ENCODE data around the gene HSPA1L. TPM values are rescaled to one million over a fixed set of nuclear protein-coding genes. Genes with fewer than 3 reads are reported as not detected.

Gene HSPA1L
- total RNA-seq, 2 donors from 2014 or later = 2.9 to 3.1 TPM

GRCh38 chr6:31768363-31769257 is 46.5 kb downstream of the HSPA1L start:
- H3K9me3 Mint-ChIP-seq = no peaks in the 10 kb centered on the region
- DNase-seq = no peak
- H3K4me3 Mint-ChIP-seq = no peak overlapping the region
- no peaks in the 10 kb centered on the region for H3K27me3 Mint-ChIP-seq (ENCODE audit: low read depth)
- H3K27ac Mint-ChIP-seq = no peak overlapping the region
- ATAC-seq (replicated peaks in 1 of 2) = no peak
- H3K4me1 Mint-ChIP-seq (ENCODE audit: low read depth) = peaks cover 36% of the 10 kb centered on the region
- H3K36me3 Mint-ChIP-seq (ENCODE audit: insufficient read depth in 2 of 2) = peaks cover 0 to 4% of the 10 kb centered on the region in 2 donors

GRCh38 chr6:31767096-31767645 is 47.9 kb downstream of the HSPA1L start:
- Mint-ChIP-seq H3K27ac (no peak overlapping the region), H3K36me3 (ENCODE audit: insufficient read depth in 2 of 2) (peaks cover 0 to 10% of the 10 kb centered on the region in 2 donors), H3K4me3 (no peak overlapping the region), H3K9me3 (no peaks in the 10 kb centered on the region), H3K27me3 (ENCODE audit: low read depth) (no peaks in the 10 kb centered on the region), H3K4me1 (ENCODE audit: low read depth) (peaks cover 23% of the 10 kb centered on the region)
- no peak for DNase-seq
- ATAC-seq (replicated peaks in 1 of 2) = no peak

- Mint-ChIP-seq H3K4me1 (ENCODE audit: low read depth) (peaks cover 14% of the 10 kb centered on the region), H3K27ac (no peak overlapping the region), H3K9me3 (no peaks in the 10 kb centered on the region), H3K36me3 (ENCODE audit: insufficient read depth in 2 of 2) (peaks cover 0 to 15% of the 10 kb centered on the region in 2 donors), H3K4me3 (no peak overlapping the region), H3K27me3 (ENCODE audit: low read depth) (no peaks in the 10 kb centered on the region)
- ATAC-seq (replicated peaks in 1 of 2) (no peak), DNase-seq (no peak)
These were observed 48.9 kb downstream of the HSPA1L start for GRCh38 chr6:31765910-31766794.

GRCh38 chr6:31765559-31765909 is 49.5 kb downstream of the HSPA1L start:
- peaks cover 13% of the 10 kb centered on the region for H3K4me1 Mint-ChIP-seq (ENCODE audit: low read depth)
- H3K27ac Mint-ChIP-seq = no peak overlapping the region
- DNase-seq = no peak
- no peak overlapping the region for H3K4me3 Mint-ChIP-seq
- no peaks in the 10 kb centered on the region for H3K9me3 Mint-ChIP-seq
- no peak for ATAC-seq (replicated peaks in 1 of 2)
- H3K27me3 Mint-ChIP-seq (ENCODE audit: low read depth) = no peaks in the 10 kb centered on the region
- H3K36me3 Mint-ChIP-seq (ENCODE audit: insufficient read depth in 2 of 2) = peaks cover 3 to 21% of the 10 kb centered on the region in 2 donors

- Mint-ChIP-seq H3K9me3 (no peaks in the 10 kb centered on the region), H3K27ac (no peak overlapping the region), H3K36me3 (ENCODE audit: insufficient read depth in 2 of 2) (peaks cover 6 to 25% of the 10 kb centered on the region in 2 donors), H3K4me3 (no peak overlapping the region), H3K4me1 (ENCODE audit: low read depth) (peaks cover 5% of the 10 kb centered on the region), H3K27me3 (ENCODE audit: low read depth) (no peaks in the 10 kb centered on the region)
- DNase-seq = no peak
- ATAC-seq (replicated peaks in 1 of 2) = no peak
These were observed 50.9 kb downstream of the HSPA1L start for GRCh38 chr6:31764198-31764597.

- H3K4me1 Mint-ChIP-seq (ENCODE audit: low read depth) = peaks cover 5% of the 10 kb centered on the region
- H3K27me3 Mint-ChIP-seq (ENCODE audit: low read depth) = no peaks in the 10 kb centered on the region
- peaks cover 6 to 28% of the 10 kb centered on the region in 2 donors for H3K36me3 Mint-ChIP-seq (ENCODE audit: insufficient read depth in 2 of 2)
- H3K9me3 Mint-ChIP-seq = no peaks in the 10 kb centered on the region
- no peak for DNase-seq
- H3K4me3 Mint-ChIP-seq = no peak overlapping the region
- ATAC-seq (replicated peaks in 1 of 2) = no peak
- H3K27ac Mint-ChIP-seq = no peak overlapping the region
These were observed 51.5 kb downstream of the HSPA1L start for GRCh38 chr6:31763619-31763940.

- DNase-seq (no peak), ATAC-seq (replicated peaks in 1 of 2) (no peak)
- Mint-ChIP-seq H3K36me3 (ENCODE audit: insufficient read depth in 2 of 2) (peaks cover 7 to 33% of the 10 kb centered on the region in 2 donors), H3K9me3 (no peaks in the 10 kb centered on the region), H3K4me3 (no peak overlapping the region), H3K27ac (no peak overlapping the region), H3K4me1 (ENCODE audit: low read depth) (peaks cover 5% of the 10 kb centered on the region), H3K27me3 (ENCODE audit: low read depth) (no peaks in the 10 kb centered on the region)
These were observed 52.0 kb downstream of the HSPA1L start for GRCh38 chr6:31762878-31763618.

GRCh38 chr6:31762356-31762755 is 52.7 kb downstream of the HSPA1L start, which contains the start of gene SAPCD1:
Gene SAPCD1, plus strand, starts transcription at chr6:31762656. Its CDS starts 399 bp downstream, at chr6:31763055.
- no peak for DNase-seq
- Mint-ChIP-seq H3K4me1 (ENCODE audit: low read depth) (peaks cover 5% of the 10 kb centered on the region), H3K4me3 (no peak within 1 kb of the TSS), H3K27me3 (ENCODE audit: low read depth) (no peaks in the 10 kb centered on the region), H3K27ac (no peak within 1 kb of the TSS), H3K36me3 (ENCODE audit: insufficient read depth in 2 of 2) (peaks cover 8 to 34% of the 10 kb centered on the region in 2 donors), H3K9me3 (no peaks in the 10 kb centered on the region)
- ATAC-seq (replicated peaks in 1 of 2) = no peak

GRCh38 chr6:31761343-31761742 is 53.7 kb downstream of the HSPA1L start:
- ATAC-seq (replicated peaks in 1 of 2) (no peak), DNase-seq (no peak)
- Mint-ChIP-seq H3K36me3 (ENCODE audit: insufficient read depth in 2 of 2) (peaks cover 8 to 34% of the 10 kb centered on the region in 2 donors), H3K9me3 (no peaks in the 10 kb centered on the region), H3K27me3 (ENCODE audit: low read depth) (no peaks in the 10 kb centered on the region), H3K4me3 (no peak overlapping the region), H3K4me1 (ENCODE audit: low read depth) (peaks cover 5% of the 10 kb centered on the region), H3K27ac (no peak overlapping the region)

GRCh38 chr6:31760790-31761189 is 54.3 kb downstream of the HSPA1L start:
- no peaks in the 10 kb centered on the region for H3K9me3 Mint-ChIP-seq
- H3K27ac Mint-ChIP-seq = no peak overlapping the region
- no peak for DNase-seq
- H3K27me3 Mint-ChIP-seq (ENCODE audit: low read depth) = no peaks in the 10 kb centered on the region
- no peak overlapping the region for H3K4me3 Mint-ChIP-seq
- peaks cover 5% of the 10 kb centered on the region for H3K4me1 Mint-ChIP-seq (ENCODE audit: low read depth)
- ATAC-seq (replicated peaks in 1 of 2) = no peak
- peaks cover 8 to 34% of the 10 kb centered on the region in 2 donors for H3K36me3 Mint-ChIP-seq (ENCODE audit: insufficient read depth in 2 of 2)

All from activated T-cell treated with anti-CD3 and anti-CD28 coated beads, Interleukin-2, amount 50 U/mL, for 72 hours (primary cell).